HepG2 (cell line): Measurements from ENCODE around the gene TAS2R30. TPM values are rescaled to one million over a fixed set of nuclear protein-coding genes. Genes with fewer than 3 reads are reported as not detected.

Experiments
- ATAC-seq: fragments of 200-7000 bp; cut with Tn5 transposase; 3 replicates; pipeline ENCODE4 v1.9.1; 2020; ENCODE audit warnings: mild to moderate bottlenecking, moderate library complexity
- BruUV-seq: library from RNA; stranded (reverse); fragments of 400-500 nt; replicated peaks from 2 replicates; lab custom pipeline; 2021; lab: Mats Ljungman, UMichigan
- CTCF ChIA-PET: fragments of 300-600 bp; formaldehyde crosslinking; extraction: SDS; loops from one replicate; lab custom pipeline; 2021; ENCODE audit warnings: low total read pairs, inconsistent platforms, low intra/inter-chr PET ratio; lab: Yijun Ruan, JAX
- POLR2A ChIA-PET: fragments of 350-600 bp; sonication (Branson Sonifier 250); formaldehyde crosslinking; loops from one replicate; lab custom pipeline; 2020; ENCODE audit warnings: antibody characterized with exemption, inconsistent platforms; lab: Yijun Ruan, JAX
- DNase-seq: peaks from one replicate; pipeline ENCODE4 v3.0.0-alpha.2; 2015; ENCODE audit warnings: low spot score
- FAIRE-seq: peaks from 3 replicates; lab custom pipeline; 2011; peaks lifted over from hg19 to GRCh38; lab: Jason Lieb, UNC
- H2AFZ ChIP-seq: one replicate; pipeline ENCODE4 v1.6.1; 2011; ENCODE audit warnings: low read length, inconsistent platforms
- H3K27ac ChIP-seq: fragments of 300-600 bp; 3 replicates; pipeline ENCODE4 v1.8.0; 2011; ENCODE audit warnings: mixed run types, mild to moderate bottlenecking, mixed read lengths, low read length, inconsistent platforms; ENCODE audit not compliant: insufficient read depth; ENCODE audit errors: extremely low read length
- H3K27me3 ChIP-seq, 2 experiments: fragments of 200-600 bp in 1 of 2; 2 replicates in 1 of 2; 3 replicates in 1 of 2; pipeline versions ENCODE4 v1.6.0 to v1.8.0; 2011; ENCODE audit warnings: low read length in 2 of 2, mild to moderate bottlenecking in 2 of 2, moderate library complexity in 2 of 2, inconsistent platforms in 1 of 2; ENCODE audit not compliant: insufficient read depth in 2 of 2, control insufficient read depth in 1 of 2
- H3K36me3 ChIP-seq, 2 experiments: fragments of 200-600 bp in 1 of 2; replicated peaks in 1 of 2; 2 replicates in 1 of 2; 3 replicates in 1 of 2; pipeline versions ENCODE4 v1.5.1 to v1.8.0; 2011; ENCODE audit warnings: low read length in 2 of 2, inconsistent platforms in 1 of 2; ENCODE audit not compliant: insufficient read depth in 2 of 2, control insufficient read depth in 1 of 2
- H3K4me1 ChIP-seq: 2 replicates; pipeline ENCODE4 v1.5.1; 2012; ENCODE audit warnings: low read length, inconsistent platforms; ENCODE audit not compliant: insufficient read depth
- H3K4me2 ChIP-seq: 2 replicates; pipeline ENCODE4 v1.6.0; 2011; ENCODE audit warnings: low read depth, low read length, inconsistent platforms
- H3K4me3 ChIP-seq, 3 experiments: fragments of 200-600 bp in 1 of 3; sonication (generic), shearing (Covaris generic) in 1 of 3; replicated peaks in 1 of 3; 2 replicates each; pipeline ENCODE4 v1.5.1; 2011 to 2016; ENCODE audit warnings: low read length in 3 of 3, inconsistent platforms in 2 of 3, low read depth in 2 of 3, mild to moderate bottlenecking in 2 of 3, control low read depth in 1 of 3, mixed read lengths in 1 of 3; ENCODE audit not compliant: insufficient read depth in 1 of 3
- H3K79me2 ChIP-seq: one replicate; pipeline ENCODE4 v1.6.1; 2011; ENCODE audit warnings: low read length, inconsistent platforms; ENCODE audit not compliant: insufficient read depth
- H3K9ac ChIP-seq: 2 replicates; pipeline ENCODE4 v1.6.0; 2011; ENCODE audit warnings: mild to moderate bottlenecking, low read depth, low read length, inconsistent platforms; ENCODE audit not compliant: insufficient read depth
- H3K9me3 ChIP-seq: 2 replicates; pipeline ENCODE4 v1.5.1; 2012; ENCODE audit warnings: mild to moderate bottlenecking, low read length
- H4K20me1 ChIP-seq: 2 replicates; pipeline ENCODE4 v1.6.0; 2011; ENCODE audit warnings: inconsistent platforms, mild to moderate bottlenecking, low read length, moderate library complexity; ENCODE audit not compliant: insufficient read depth
- HIC2 ChIP-seq: sonication (generic); formaldehyde crosslinking; IDR thresholded peaks from 2 replicates; pipeline ENCODE4 v1.9.0; 2022; ENCODE audit warnings: low read depth, missing genetic modification reagents
- NCOA2 ChIP-seq: sonication (generic); formaldehyde crosslinking; IDR thresholded peaks from 2 replicates; pipeline ENCODE4 v1.8.0; 2022; ENCODE audit warnings: inconsistent platforms
- PHF8 ChIP-seq: sonication (generic); formaldehyde crosslinking; IDR thresholded peaks from 2 replicates; pipeline ENCODE4 v1.5.0; 2020; ENCODE audit warnings: missing genetic modification reagents
- SRY ChIP-seq: sonication (generic); formaldehyde crosslinking; IDR thresholded peaks from 2 replicates; pipeline ENCODE4 v1.8.0; 2022; ENCODE audit warnings: mild to moderate bottlenecking, missing genetic modification reagents
- ZBTB49 ChIP-seq: sonication (generic); formaldehyde crosslinking; IDR thresholded peaks from 2 replicates; pipeline ENCODE4 v1.4.0; 2020; ENCODE audit warnings: missing genetic modification reagents, borderline replicate concordance
- WGBS: methylation state at CpG from one replicate; pipeline ENCODE4 v1.1.6; 2017; ENCODE audit warnings: low lambda C conversion rate; 5-methylcytosine and 5-hydroxymethylcytosine counted together
- in situ Hi-C: cut with HindIII; loops from 2 replicates; pipeline ENCODE4 v1.10.0; 2017; ENCODE audit warnings: low pct_unique_long_range_greater_than_20kb; ENCODE audit not compliant: extremely low pct_ligation_motif_present
- intact Hi-C: fragments of 100-400 bp; cut with micrococcal nuclease; formaldehyde crosslinking; loops from one replicate; pipeline ENCODE4 v1.10.0; 2022; ENCODE audit not compliant: unreplicated experiment
- polyA plus RNA-seq, 8 experiments: library from polyadenylated mRNA; depleted of rRNA in 3 of 8; stranded (reverse) in 7 of 8; unstranded in 1 of 8; fragments of >200 nt; fragmentation: Illumina TruSeq in 4 of 8; extraction: Trizol in 4 of 8; gene quantifications; 2 replicates each; pipeline versions ENCODE4 v1.2.1 to v1.2.3, GENCODE V29; 2011 to 2016; ENCODE audit warnings: low read depth in 4 of 8, missing spikeins in 1 of 8, mixed read lengths in 1 of 8; ENCODE audit not compliant: insufficient read depth in 1 of 8
- total RNA-seq, 5 experiments: library from RNA; depleted of rRNA; stranded (reverse); fragments of >200 nt; fragmentation: Illumina TruSeq; extraction: Trizol; gene quantifications; 2 replicates each; pipeline ENCODE4 v1.2.3, GENCODE V29; 2016; ENCODE audit warnings: low read depth in 1 of 5

TAS2R30 gene
- total and polyA plus RNA-seq, 2 of the 13 experiments (the other 11 are each of a cell fraction or from before 2014, with no cell fraction given): 0.42 to 5.2 TPM

- 0 out of 2 replicates have a peak, but pooled peaks cover 9% of the 10 kb centered on the region for H3K4me1 ChIP-seq
- no peak overlapping the region for H3K4me2 ChIP-seq
- TF ChIP-seq HIC2 (CRISPR knock-in tag) (no peak), NCOA2 (no peak), SRY (CRISPR knock-in tag) (no peak), ZBTB49 (no peak), PHF8 (CRISPR knock-in tag) (no peak)
- intact Hi-C loops (no loop called here), in situ Hi-C loops (no loop called here)
- DNase-seq (no peak), FAIRE-seq (no peak), ATAC-seq (no peak)
- no TSS peak for BruUV-seq
- 100% methylated on average over 2 of the region's 2 CpGs for WGBS
- H3K9me3 ChIP-seq: no peaks in the 10 kb centered on the region
- H3K27me3 ChIP-seq: no peaks in the 10 kb centered on the region; a peak in 1 of 5 replicates
- CTCF ChIA-PET: no interaction called here
- H3K79me2 ChIP-seq: peaks cover 43% of the 10 kb centered on the region
- H3K27ac ChIP-seq: no peak overlapping the region
- POLR2A ChIA-PET: no interaction called here
- peaks cover 0 to 4% of the 10 kb centered on the region in 2 experiments; a peak in 2 of 5 replicates for H3K36me3 ChIP-seq
- H3K4me3 ChIP-seq: no peak overlapping the region
- no peak overlapping the region for H3K9ac ChIP-seq
- H4K20me1 ChIP-seq: no peaks in the 10 kb centered on the region
- H2AFZ ChIP-seq: no peak overlapping the region
Observed at GRCh38 chr12:11133816-11134215, 628 bp downstream of the TAS2R30 start.
